Activated gamma-delta T cell treated with Interleukin-2 at 50 U/mL for 16 hours (primary cell): ENCODE results near the gene PRKRIP1.
A peak's percentile ranks its signal among the peaks of the same experiment; 100 is the strongest.
"Not testable (repeated sequence)": the region's sequence is repeated elsewhere in the genome, so short reads cannot be mapped to it uniquely, and the experiment has no call there.

Source experiments
- DNase-seq: peaks from one replicate; pipeline ENCODE4 v3.0.0-alpha.2; 2020

Gene PRKRIP1

GRCh38 chr7:102395873-102396709 lies at the start of gene PRKRIP1:
TSS of gene PRKRIP1 (plus strand) at chr7:102396363. CDS start at chr7:102396412, 49 bp downstream.
- DNase-seq = peak; percentile 84

DNA sequence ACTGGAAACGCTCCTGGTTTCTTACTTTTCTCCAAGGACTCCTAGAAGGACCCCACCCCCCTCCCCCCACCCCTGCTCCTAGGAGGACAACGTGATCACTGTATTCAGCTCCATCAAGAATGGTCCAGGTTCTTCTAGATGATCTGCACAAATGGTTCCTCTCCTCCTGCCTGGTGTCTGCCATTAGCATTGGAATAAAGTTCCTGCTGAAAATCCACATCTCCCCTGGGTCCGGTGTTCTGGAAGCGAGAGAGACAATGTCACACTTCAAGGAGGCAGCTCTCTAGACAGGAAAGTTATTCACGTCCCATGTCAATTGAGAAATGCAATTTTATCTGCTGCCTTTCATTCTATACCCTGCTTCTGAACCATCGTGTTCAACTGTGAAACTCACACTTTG lies 49.2 kb upstream of the PRKRIP1 start:
- not testable (repeated sequence) for DNase-seq

DNA sequence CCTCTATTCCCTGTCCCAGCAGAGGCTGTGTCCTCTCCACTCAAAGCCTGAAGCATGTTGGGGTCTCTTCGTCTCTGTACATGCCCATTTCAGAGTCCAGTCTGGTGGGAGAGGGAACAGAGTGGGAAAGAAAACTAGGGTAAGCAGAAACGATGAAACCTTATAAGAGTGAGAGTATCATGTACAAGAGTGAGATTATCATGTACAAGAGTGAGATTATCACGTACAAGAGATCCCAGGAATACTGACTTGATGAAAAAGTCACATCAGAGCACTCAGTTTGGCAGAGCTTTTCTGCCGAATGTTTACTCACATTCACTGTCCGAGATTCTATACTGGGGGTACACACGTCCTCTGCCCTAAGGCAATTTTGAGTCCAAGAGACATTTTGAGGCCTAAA lies 39.8 kb upstream of the PRKRIP1 start, which contains the start of gene SPDYE6:
TSS of gene SPDYE6 (minus strand) at position 101 of the 400 bp plus-strand sequence. CDS start 421 bp downstream, outside the sequence.
- DNase-seq = not testable (repeated sequence)

- peak; percentile 93 for DNase-seq
These were observed 32.4 kb upstream of the PRKRIP1 start for GRCh38 chr7:102363549-102364393.

GRCh38 chr7:102364394-102364886 lies 31.7 kb upstream of the PRKRIP1 start:
- DNase-seq = not testable (repeated sequence)

GRCh38 chr7:102365390-102365789 lies 30.8 kb upstream of the PRKRIP1 start:
- not testable (repeated sequence) for DNase-seq

DNA sequence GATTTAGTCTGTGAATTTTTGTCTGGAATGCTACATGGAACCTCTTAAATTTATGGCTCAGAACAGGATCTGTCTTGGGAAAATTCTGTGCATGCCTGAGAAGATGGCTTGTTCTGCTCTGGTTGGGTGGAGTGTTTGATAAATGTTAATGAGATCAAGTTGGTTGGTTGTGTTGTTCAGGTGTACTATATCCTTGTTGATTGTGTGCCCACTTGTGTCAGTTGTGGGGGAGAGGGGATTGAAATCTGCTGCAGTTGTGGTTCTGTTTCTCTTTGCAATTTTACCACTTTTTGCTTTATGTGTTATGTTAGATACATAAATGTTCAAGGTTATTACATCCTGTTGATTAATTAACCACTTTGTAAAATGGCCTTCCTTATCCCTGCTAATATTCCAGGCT lies 26.1 kb upstream of the PRKRIP1 start:
- not testable (repeated sequence) for DNase-seq

DNA sequence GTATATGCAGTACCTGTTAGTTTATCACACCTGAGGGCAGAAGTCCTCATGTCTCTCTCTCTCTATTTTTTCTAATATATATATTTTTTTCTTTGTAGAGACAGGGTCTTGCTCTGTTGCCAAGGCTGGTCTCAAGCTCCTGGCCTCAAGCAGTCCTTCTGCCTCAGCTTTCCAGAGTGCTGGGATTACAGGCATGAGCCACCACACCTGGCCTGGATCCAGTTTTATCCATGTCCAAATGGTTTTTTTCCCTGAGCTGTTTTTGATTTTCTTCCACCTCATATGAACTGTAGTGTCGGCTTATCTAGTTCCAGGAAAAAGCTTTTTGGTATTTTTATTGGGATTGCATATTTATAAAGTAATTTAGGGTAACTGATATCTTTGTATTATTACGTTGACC lies 23.4 kb upstream of the PRKRIP1 start:
- not testable (repeated sequence) for DNase-seq

DNA sequence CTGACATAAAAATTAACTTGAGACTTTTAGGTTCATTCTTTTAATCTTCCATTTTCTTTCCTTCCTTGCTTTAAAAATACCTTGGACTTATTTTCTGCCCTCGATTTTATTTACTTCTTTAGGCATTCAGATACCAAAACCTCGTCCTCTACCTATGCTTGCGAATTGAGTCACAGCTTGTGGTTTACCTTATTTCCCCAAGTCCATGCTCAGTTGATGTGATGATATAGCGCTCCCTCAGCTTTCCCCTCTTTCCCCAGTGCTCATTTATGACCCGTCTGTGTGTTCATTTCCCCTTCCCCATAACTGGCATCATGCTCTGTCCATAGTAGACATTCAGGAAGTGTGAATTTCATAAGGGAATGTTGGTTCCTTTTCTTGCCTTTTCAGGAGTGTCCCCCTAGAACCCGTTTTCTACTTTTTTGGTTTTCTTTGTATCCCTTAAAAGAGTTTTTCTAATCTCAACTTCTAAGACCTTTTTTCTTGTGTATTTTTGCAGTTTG lies 19.1 kb upstream of the PRKRIP1 start:
- no peak for DNase-seq

- not testable (repeated sequence) for DNase-seq
These were observed 15.3 kb upstream of the PRKRIP1 start for GRCh38 chr7:102380837-102381236.

DNA sequence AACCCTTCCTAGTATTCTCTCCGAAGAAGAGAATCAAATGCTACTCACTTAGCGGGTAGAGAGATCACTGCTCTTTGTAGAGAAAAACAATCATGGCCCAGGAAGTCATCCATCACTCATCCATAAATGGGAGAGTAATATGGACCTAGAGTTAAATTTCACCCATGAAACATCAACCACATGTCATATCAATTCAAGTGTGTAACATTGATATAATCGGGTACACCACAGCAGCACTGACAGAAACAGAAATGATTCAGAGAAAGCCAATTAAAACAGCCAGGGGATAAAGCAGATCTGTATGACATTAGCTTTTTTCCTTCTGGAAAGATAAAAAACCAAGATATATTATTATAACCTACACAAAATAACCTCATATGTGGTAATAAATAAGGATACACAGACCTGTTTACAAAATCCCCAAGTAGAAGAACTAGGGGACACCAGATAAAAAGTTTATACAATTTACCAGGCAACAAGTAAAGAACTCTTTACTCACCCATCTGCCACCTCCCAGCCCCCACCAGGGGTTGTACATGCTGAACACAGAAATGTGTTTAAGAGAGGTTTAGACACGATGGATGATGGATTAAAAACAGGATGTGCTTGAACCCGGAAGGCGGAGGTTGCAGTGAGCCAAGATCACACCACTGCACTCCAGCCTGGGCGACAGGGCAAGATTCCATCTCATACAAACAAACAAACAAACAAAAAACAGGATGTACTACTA lies 14.3 kb upstream of the PRKRIP1 start:
- DNase-seq = not testable (repeated sequence)

DNA sequence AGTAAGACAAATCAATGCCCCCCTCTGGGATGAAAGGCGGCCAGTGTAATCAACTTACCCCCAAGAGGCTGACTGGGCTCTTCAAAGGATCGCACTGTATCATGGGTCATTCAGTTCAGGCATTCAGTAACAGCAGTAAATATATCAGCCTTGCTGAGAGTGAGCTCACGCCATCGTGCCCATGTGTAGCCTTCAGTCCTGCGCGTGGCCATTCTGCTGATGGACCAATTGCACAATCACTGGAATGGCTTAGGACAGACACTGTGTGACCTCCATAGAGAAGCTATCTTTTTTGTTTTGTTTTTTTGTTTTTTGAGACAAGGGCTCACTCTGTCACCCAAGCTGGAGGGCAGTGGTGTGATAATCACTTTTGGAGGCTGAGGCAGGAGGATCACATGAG lies 9.1 kb upstream of the PRKRIP1 start:
- no peak for DNase-seq

DNA sequence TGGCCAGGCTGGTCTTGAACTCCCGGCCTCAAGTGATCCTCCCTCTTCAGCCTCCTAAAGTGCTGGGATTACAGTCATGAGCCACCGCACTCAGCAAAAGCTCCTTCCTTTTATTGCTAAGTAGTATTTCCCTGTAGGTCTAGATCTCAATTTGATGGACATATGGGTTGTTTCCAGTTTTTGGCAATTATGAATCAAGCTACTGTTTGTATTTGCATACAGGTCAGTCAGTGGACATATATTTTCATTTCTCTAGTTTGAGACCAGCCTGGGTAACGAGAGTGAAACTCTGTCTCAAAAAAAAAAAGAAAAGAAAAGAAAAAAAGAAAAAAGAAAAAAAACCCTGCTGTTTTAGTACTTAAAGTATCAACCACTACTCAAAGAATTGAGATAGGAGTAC lies 6.4 kb upstream of the PRKRIP1 start:
- no peak for DNase-seq

DNA sequence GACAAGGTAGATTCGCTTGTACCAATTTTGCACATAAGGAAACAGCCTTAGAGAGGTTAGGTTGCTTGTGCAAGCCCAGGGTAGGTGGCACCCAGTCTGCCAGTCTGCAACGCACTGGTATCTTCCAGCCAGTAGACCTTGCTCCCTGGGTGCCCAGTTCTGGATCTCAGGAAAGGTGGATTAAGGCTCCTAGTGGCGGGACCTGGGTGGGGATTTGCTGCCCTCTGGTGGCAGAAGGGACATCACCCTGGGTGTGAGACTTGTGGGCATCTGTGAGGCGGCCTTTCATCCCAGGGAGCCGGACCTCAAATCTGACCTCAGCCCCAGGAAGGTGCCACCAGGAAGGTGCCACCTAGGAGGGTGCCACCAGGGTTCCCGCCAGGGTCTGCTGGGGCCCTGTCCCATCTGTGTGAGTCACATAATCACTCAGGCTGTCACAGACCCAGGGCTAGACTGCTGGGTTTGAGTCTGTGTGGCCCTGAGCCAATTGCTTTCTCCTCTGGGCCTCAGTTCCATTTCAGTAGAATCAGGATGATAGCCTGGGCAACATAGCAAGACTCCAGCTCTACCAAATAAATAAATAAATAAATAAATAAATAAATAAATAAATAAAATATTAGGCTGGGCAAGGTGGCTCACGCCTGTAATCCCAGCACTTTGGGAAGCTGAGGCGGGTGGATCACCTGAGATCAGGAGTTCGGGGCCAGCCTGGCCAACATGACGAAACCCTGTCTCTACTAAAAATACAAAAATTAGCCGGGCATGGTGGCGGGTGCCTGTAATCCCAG lies 5.3 kb upstream of the PRKRIP1 start:
- peak; percentile 69 for DNase-seq

DNA sequence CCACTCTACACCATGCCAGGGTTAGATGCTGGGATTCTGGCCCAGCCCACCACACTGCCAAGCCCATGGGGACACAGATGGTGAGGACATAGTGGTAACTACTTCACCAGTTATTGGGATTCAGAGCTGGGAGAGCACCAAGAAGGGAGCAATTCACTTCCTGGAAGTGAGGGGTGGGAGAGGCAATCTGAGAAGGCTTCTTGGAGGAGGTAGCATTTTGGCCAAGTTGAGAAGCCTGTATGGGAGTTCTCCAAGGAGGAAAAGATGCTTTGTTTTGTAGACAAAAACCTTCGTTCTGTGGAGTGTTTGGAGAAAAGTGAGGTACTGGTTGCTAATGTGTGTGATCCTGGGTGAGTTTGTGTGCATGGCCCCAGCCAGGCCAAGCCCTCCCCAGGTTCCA lies 3.8 kb upstream of the PRKRIP1 start:
- no peak for DNase-seq

DNA sequence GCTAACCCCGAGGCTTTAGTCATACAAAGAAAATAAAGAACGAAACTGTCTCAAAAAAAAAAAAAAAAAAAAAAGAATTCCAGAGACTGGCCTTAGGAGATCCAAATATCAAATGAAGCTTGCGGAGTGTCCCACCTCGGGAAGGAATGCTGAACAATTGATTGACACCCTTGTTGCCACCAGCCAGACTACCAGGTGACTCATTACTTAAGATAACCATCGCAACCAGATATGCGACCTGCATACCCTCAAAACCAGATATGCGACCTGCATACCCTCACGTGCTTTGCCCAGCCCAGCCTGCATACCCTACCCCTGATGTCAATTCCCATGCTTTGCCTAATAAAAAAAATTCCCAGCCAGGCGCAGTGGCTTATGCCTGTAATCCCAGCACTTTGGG lies 2.7 kb upstream of the PRKRIP1 start:
- DNase-seq = no peak

DNA sequence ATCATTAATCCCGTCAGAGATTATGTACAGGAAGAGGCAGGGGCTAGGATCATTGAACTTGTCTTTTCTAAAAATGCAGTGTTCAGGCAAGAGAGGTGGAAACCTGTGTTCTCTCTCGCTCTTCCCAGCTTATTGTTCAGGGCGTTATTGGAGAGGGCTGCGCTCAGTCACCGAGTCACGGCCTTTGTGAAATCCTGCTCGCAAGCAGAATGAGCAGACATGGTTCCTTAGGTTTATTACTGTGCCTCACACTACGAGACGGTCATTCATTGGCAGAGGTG lies 631 bp upstream of the PRKRIP1 start:
- DNase-seq = no peak

DNA sequence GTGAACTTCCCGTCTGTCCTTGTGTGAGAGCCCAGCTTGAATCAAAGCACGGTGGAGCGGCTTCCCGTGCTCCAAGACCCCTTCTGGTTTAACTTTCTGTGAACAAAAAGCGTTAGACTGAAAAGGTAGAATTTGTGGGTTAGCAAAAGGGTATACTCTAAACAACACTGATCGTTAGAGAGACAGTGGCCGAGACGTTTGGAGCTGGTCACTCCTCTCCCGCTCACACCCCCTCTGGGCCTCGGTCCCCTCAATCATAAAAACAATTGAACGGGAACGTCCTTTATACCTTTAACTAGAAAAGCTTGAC lies 502 bp downstream of the PRKRIP1 start:
- DNase-seq = no peak

- DNase-seq = no peak
These were observed 2.4 kb downstream of the PRKRIP1 start for GRCh38 chr7:102398543-102398942.

DNA sequence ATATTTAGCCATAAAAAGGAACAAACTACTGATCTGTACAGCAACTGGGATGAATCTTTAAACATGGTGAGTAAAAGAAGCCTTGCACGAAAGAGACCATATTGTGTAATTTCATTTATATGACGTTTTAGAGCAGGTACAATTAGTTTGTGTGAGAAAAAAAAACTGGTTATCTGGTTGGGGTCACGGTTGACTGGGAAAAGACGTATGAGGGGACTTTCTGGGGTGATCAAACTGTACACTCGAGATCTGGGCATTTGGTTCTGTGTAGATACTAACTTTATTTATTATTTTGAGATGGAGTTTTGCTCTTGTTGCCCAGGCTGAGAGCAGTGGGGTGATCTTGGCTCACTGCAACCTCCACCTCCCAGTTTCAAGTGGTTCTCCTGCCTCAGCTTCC lies 4.2 kb downstream of the PRKRIP1 start:
- no peak for DNase-seq

GRCh38 chr7:102403563-102403962 lies 7.4 kb downstream of the PRKRIP1 start:
- no peak for DNase-seq
